HG02798 (cell line): ENCODE results near the gene PINLYP.

Experiments
- ATAC-seq: cut with Tn5 transposase; IDR thresholded peaks from one replicate; pipeline ENCODE4 v1.9.1; 2021; ENCODE audit warnings: mild to moderate bottlenecking; ENCODE audit not compliant: unreplicated experiment, poor library complexity

The PINLYP gene

GRCh38 chr19:43575156-43575950 lies at the start of gene PINLYP, which contains the start of gene XRCC1:
Gene PINLYP (plus strand): TSS chr19:43575801. CDS start chr19:43577192, 1,391 bp downstream.
Gene XRCC1 (minus strand): TSS chr19:43575527. CDS start chr19:43575458, 69 bp downstream.
- peak; percentile 97 for ATAC-seq

- no peak for ATAC-seq
These were observed 49.5 kb upstream of the PINLYP start for GRCh38 chr19:43525836-43526771.

- peak; percentile 78 for ATAC-seq
These were observed 48.4 kb upstream of the PINLYP start, which contains the start of gene ETHE1 for GRCh38 chr19:43526884-43527859. Gene ETHE1 (minus strand): TSS chr19:43527201. CDS start chr19:43527177, 24 bp downstream.

GRCh38 chr19:43527860-43528622 lies 47.6 kb upstream of the PINLYP start:
- ATAC-seq: no peak

GRCh38 chr19:43532571-43532961 lies 43.0 kb upstream of the PINLYP start:
- ATAC-seq: peak; percentile 13

GRCh38 chr19:43532962-43533545 lies 42.5 kb upstream of the PINLYP start, which contains the start of gene ZNF575:
Gene ZNF575 (plus strand): TSS chr19:43533188. CDS start chr19:43534423, 1,235 bp downstream.
- peak; percentile 71 for ATAC-seq

GRCh38 chr19:43533546-43534304 lies 41.9 kb upstream of the PINLYP start:
- peak; percentile 52 for ATAC-seq

- ATAC-seq: no peak
These were observed 41.2 kb upstream of the PINLYP start for GRCh38 chr19:43534305-43534815.

- ATAC-seq: no peak
These were observed 40.5 kb upstream of the PINLYP start for GRCh38 chr19:43534816-43535761.

GRCh38 chr19:43538922-43539321 lies 36.7 kb upstream of the PINLYP start:
- ATAC-seq: no peak

GRCh38 chr19:43540381-43540780 lies 35.2 kb upstream of the PINLYP start:
- no peak for ATAC-seq

- no peak for ATAC-seq
These were observed 33.5 kb upstream of the PINLYP start for GRCh38 chr19:43541920-43542650.

- no peak for ATAC-seq
These were observed 31.5 kb upstream of the PINLYP start for GRCh38 chr19:43544077-43544476.

GRCh38 chr19:43545276-43545675 lies 30.3 kb upstream of the PINLYP start:
- ATAC-seq: no peak

- ATAC-seq: no peak
These were observed 29.6 kb upstream of the PINLYP start for GRCh38 chr19:43545981-43546380.

GRCh38 chr19:43546581-43546980 lies 29.0 kb upstream of the PINLYP start:
- no peak for ATAC-seq
